ENCODE measurements around the gene PARP8. TPM values are rescaled to one million over a fixed set of nuclear protein-coding genes. Genes with fewer than 3 reads are reported as not detected.
A peak's percentile ranks its signal among the peaks of the same experiment; 100 is the strongest.

Gene PARP8
- total and polyA plus RNA-seq, 3 experiments from 2014 or later, result 55.4 to 142 (median 58.4) TPM

DNA sequence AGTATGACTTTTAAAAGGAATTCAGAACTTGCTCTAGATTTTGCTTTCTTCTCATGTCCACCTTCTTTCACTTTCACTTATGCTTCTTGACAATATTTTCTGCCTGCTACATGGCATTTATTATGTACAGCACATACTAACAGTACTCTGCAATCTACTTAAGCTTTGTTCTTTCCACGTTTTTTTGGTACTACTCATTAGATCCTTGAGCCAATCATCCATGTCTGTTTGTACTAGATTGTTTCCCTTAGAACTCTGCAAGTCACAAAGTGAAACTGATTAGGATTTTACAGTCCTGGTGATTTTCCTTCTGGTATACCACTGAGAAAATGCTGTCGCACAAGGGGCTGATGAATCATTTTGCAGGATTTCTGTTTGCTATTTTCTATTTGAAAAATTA lies 78.3 kb downstream of the PARP8 start:
- no peaks in the 10 kb centered on the region for H3K27me3 Mint-ChIP-seq
- Histone ChIP-seq H3K4me1 (ENCODE audit: insufficient read depth, low read length) (peaks cover 58% of the 10 kb centered on the region), H3K27ac (ENCODE audit: low read depth, low read length) (no peak overlapping the region), H3K27me3 (ENCODE audit: insufficient read depth, low read length, poor library complexity, severe bottlenecking) (no peaks in the 10 kb centered on the region), H3K36me3 (ENCODE audit: insufficient read depth, low read length) (no peaks in the 10 kb centered on the region), H3K9me3 (ENCODE audit: low read length) (no peaks in the 10 kb centered on the region), H3K4me3 (ENCODE audit: low read length) (peak overlapping the region; percentile 42)
- peaks cover 77 to 98% (median 93%) of the 10 kb centered on the region in 3 donors for H3K4me1 Mint-ChIP-seq
- ChIA-PET CTCF (interaction anchor here (1.6 kb wide), 1 partner anchor 304 kb away, joined by 8 read pairs; no protein-coding TSS in a partner anchor), POLR2A (no interaction called here)
- H3K36me3 Mint-ChIP-seq, result peaks cover 5 to 34% (median 7%) of the 10 kb centered on the region in 3 donors
- H3K27ac Mint-ChIP-seq, result peak overlapping the region; percentile 20 to 99 (median 90)
- peak overlapping the region; percentile 74 to 90 (median 85) for H3K4me3 Mint-ChIP-seq
- DNase-seq, result peak in 2 of 5 donors; percentile 17 to 49
- H3K9me3 Mint-ChIP-seq, result peaks cover 0 to 3% (median 0%) of the 10 kb centered on the region in 5 donors

- Mint-ChIP-seq H3K36me3 (peaks cover under 1 to 33% (median 3%) of the 10 kb centered on the region in 3 donors), H3K27ac (peak overlapping the region; percentile 49 to 99 (median 90)), H3K9me3 (peaks cover 0 to 3% (median 0%) of the 10 kb centered on the region in 5 donors), H3K4me1 (peaks cover 78 to 99% (median 94%) of the 10 kb centered on the region in 3 donors), H3K4me3 (peak overlapping the region; percentile 74 to 90 (median 85)), H3K27me3 (no peaks in the 10 kb centered on the region)
- peak overlapping the region; percentile 42 for H3K4me3 ChIP-seq (ENCODE audit: low read length)
- H3K36me3 ChIP-seq (ENCODE audit: insufficient read depth, low read length), result no peaks in the 10 kb centered on the region
- H3K4me1 ChIP-seq (ENCODE audit: insufficient read depth, low read length), result peaks cover 64% of the 10 kb centered on the region
- ChIA-PET POLR2A (no interaction called here), CTCF (interaction anchor here (1.6 kb wide), 1 partner anchor 305 kb away, joined by 8 read pairs; no protein-coding TSS in a partner anchor)
- H3K27me3 ChIP-seq (ENCODE audit: insufficient read depth, low read length, poor library complexity, severe bottlenecking), result no peaks in the 10 kb centered on the region
- H3K27ac ChIP-seq (ENCODE audit: low read depth, low read length), result no peak overlapping the region
- DNase-seq, result no peak
- no peaks in the 10 kb centered on the region for H3K9me3 ChIP-seq (ENCODE audit: low read length)
Measured at GRCh38 chr5:50745221-50745910, 78.9 kb downstream of the PARP8 start.

DNA sequence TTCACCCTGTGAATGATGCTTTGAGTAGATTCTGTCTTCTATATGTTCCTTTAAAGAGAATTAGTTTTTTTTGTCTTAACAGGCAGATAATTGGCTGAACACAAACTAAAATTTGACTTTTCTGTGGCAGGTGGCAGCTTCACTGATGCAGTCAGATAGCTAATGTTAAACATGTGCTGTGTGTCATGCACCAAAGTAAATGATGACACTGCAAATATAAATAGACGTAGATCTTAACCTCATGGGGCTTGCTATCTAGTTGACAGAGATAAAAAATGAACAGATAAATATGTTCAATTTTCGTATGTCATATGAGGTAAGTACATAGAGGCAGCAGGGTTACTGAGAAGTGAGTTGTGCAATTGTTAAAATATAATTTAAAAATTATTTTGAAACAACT lies 82.7 kb downstream of the PARP8 start:
- DNase-seq, result no peak
- Histone ChIP-seq H3K27ac (ENCODE audit: low read depth, low read length) (no peak overlapping the region), H3K36me3 (ENCODE audit: insufficient read depth, low read length) (no peaks in the 10 kb centered on the region), H3K4me3 (ENCODE audit: low read length) (no peak overlapping the region), H3K27me3 (ENCODE audit: insufficient read depth, low read length, poor library complexity, severe bottlenecking) (no peaks in the 10 kb centered on the region), H3K4me1 (ENCODE audit: insufficient read depth, low read length) (peaks cover 55% of the 10 kb centered on the region), H3K9me3 (ENCODE audit: low read length) (no peaks in the 10 kb centered on the region)
- H3K4me1 Mint-ChIP-seq, result peaks cover 76 to 92% (median 91%) of the 10 kb centered on the region in 3 donors
- H3K27me3 Mint-ChIP-seq, result no peaks in the 10 kb centered on the region
- POLR2A ChIA-PET, result no interaction called here
- H3K9me3 Mint-ChIP-seq, result peaks cover 0 to 3% (median 0%) of the 10 kb centered on the region in 5 donors
- H3K27ac Mint-ChIP-seq, result peak overlapping the region in 7 of 8 donors; percentile 57 to 90 (median 78)
- H3K4me3 Mint-ChIP-seq, result peak overlapping the region; percentile 13 to 54 (median 23)
- peaks cover 0 to 39% (median 7%) of the 10 kb centered on the region in 3 donors for H3K36me3 Mint-ChIP-seq
- CTCF ChIA-PET, result interaction anchor here (2.1 kb wide), 1 partner anchor 193 kb away, joined by 6 read pairs; no protein-coding TSS in a partner anchor

DNA sequence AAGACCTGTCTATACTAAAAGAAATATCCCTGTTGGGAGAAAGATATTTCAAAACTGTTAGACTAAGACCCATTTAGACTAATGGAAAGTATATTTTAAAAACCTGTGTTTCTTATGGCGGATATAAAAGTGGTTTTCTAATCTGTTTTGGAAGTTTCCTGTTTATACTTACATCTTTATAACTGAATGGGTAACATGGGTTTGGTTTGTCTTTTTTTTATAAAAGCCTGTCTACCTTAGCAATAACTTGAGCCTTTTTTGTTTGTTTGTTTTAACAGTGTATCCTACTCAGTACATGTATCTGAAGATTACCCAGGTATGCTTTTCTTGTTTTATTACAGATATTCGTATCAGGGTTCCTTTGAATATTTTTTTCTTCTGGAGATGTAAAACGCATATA lies 83.4 kb downstream of the PARP8 start:
- Histone ChIP-seq H3K4me1 (ENCODE audit: insufficient read depth, low read length) (peaks cover 53% of the 10 kb centered on the region), H3K27me3 (ENCODE audit: insufficient read depth, low read length, poor library complexity, severe bottlenecking) (no peaks in the 10 kb centered on the region), H3K27ac (ENCODE audit: low read depth, low read length) (no peak overlapping the region), H3K36me3 (ENCODE audit: insufficient read depth, low read length) (no peaks in the 10 kb centered on the region), H3K9me3 (ENCODE audit: low read length) (no peaks in the 10 kb centered on the region), H3K4me3 (ENCODE audit: low read length) (peak overlapping the region; percentile 1)
- Mint-ChIP-seq H3K9me3 (peaks cover 0 to 4% (median 1%) of the 10 kb centered on the region in 5 donors), H3K4me3 (peak overlapping the region; percentile 52 to 84 (median 77)), H3K36me3 (peaks cover 2 to 42% (median 7%) of the 10 kb centered on the region in 3 donors), H3K27me3 (no peaks in the 10 kb centered on the region), H3K4me1 (peaks cover 69 to 86% (median 85%) of the 10 kb centered on the region in 3 donors), H3K27ac (peak overlapping the region; percentile 81 to 91 (median 88))
- ChIA-PET CTCF (interaction anchor here (0.7 to 2.1 kb wide), 3 partner anchors 81 to 194 kb away, joined by 3 to 6 read pairs (median 4); no protein-coding TSS in a partner anchor), POLR2A (no interaction called here)
- peak in 1 of 5 donors; percentile 45 for DNase-seq

GRCh38 chr5:50751064-50751657 lies 84.7 kb downstream of the PARP8 start:
- Histone ChIP-seq H3K4me1 (ENCODE audit: insufficient read depth, low read length) (peaks cover 41% of the 10 kb centered on the region), H3K27me3 (ENCODE audit: insufficient read depth, low read length, poor library complexity, severe bottlenecking) (no peaks in the 10 kb centered on the region), H3K4me3 (ENCODE audit: low read length) (no peak overlapping the region), H3K27ac (ENCODE audit: low read depth, low read length) (no peak overlapping the region), H3K9me3 (ENCODE audit: low read length) (no peaks in the 10 kb centered on the region), H3K36me3 (ENCODE audit: insufficient read depth, low read length) (no peaks in the 10 kb centered on the region)
- peaks cover 66 to 88% (median 86%) of the 10 kb centered on the region in 3 donors for H3K4me1 Mint-ChIP-seq
- H3K27ac Mint-ChIP-seq, result peak overlapping the region; percentile 11 to 91 (median 87)
- peaks cover 0 to 8% (median 4%) of the 10 kb centered on the region in 5 donors for H3K9me3 Mint-ChIP-seq
- peak overlapping the region; percentile 60 to 84 (median 75) for H3K4me3 Mint-ChIP-seq
- H3K27me3 Mint-ChIP-seq, result no peaks in the 10 kb centered on the region
- ChIA-PET POLR2A (interaction anchor here (0.6 to 0.9 kb wide), 2 partner anchors 160 to 170 kb away, joined by 3 to 4 read pairs; no protein-coding TSS in a partner anchor), CTCF (interaction anchor here (1.2 to 2.1 kb wide), 6 partner anchors 82 to 310 kb away, joined by 3 to 6 read pairs (median 3); partner anchors contain the start of gene EMB)
- H3K36me3 Mint-ChIP-seq, result peaks cover 8 to 44% (median 9%) of the 10 kb centered on the region in 3 donors
- peak in 4 of 5 donors; percentile 25 to 66 (median 64) for DNase-seq

GRCh38 chr5:50752800-50753199 lies 86.4 kb downstream of the PARP8 start:
- H3K36me3 ChIP-seq (ENCODE audit: insufficient read depth, low read length), result no peaks in the 10 kb centered on the region
- H3K4me1 ChIP-seq (ENCODE audit: insufficient read depth, low read length), result peaks cover 37% of the 10 kb centered on the region
- no peaks in the 10 kb centered on the region for H3K27me3 ChIP-seq (ENCODE audit: insufficient read depth, low read length, poor library complexity, severe bottlenecking)
- Mint-ChIP-seq H3K27me3 (no peaks in the 10 kb centered on the region), H3K9me3 (peaks cover 0 to 8% (median 4%) of the 10 kb centered on the region in 5 donors), H3K27ac (peak overlapping the region in 5 of 8 donors; percentile 39 to 85 (median 72)), H3K4me3 (no peak overlapping the region), H3K4me1 (peaks cover 68 to 88% (median 86%) of the 10 kb centered on the region in 3 donors), H3K36me3 (peaks cover 9 to 52% (median 11%) of the 10 kb centered on the region in 3 donors)
- CTCF ChIA-PET, result no interaction called here
- no peak for DNase-seq
- POLR2A ChIA-PET, result no interaction called here
- H3K9me3 ChIP-seq (ENCODE audit: low read length), result no peaks in the 10 kb centered on the region
- H3K4me3 ChIP-seq (ENCODE audit: low read length), result no peak overlapping the region
- no peak overlapping the region for H3K27ac ChIP-seq (ENCODE audit: low read depth, low read length)

GRCh38 chr5:50759526-50760270 lies 93.3 kb downstream of the PARP8 start:
- H3K4me3 Mint-ChIP-seq, result no peak overlapping the region
- H3K27me3 Mint-ChIP-seq, result no peaks in the 10 kb centered on the region
- peaks cover 0 to 6% (median 2%) of the 10 kb centered on the region in 5 donors for H3K9me3 Mint-ChIP-seq
- H3K27ac Mint-ChIP-seq, result peak overlapping the region in 1 of 8 donors; percentile 32
- ChIA-PET CTCF (interaction anchor here (1.4 kb wide), 1 partner anchor 19 kb away, joined by 3 read pairs; no protein-coding TSS in a partner anchor), POLR2A (no interaction called here)
- Histone ChIP-seq H3K27ac (ENCODE audit: low read depth, low read length) (no peak overlapping the region), H3K4me3 (ENCODE audit: low read length) (no peak overlapping the region), H3K36me3 (ENCODE audit: insufficient read depth, low read length) (peaks cover 18% of the 10 kb centered on the region), H3K27me3 (ENCODE audit: insufficient read depth, low read length, poor library complexity, severe bottlenecking) (no peaks in the 10 kb centered on the region), H3K4me1 (ENCODE audit: insufficient read depth, low read length) (peaks cover 4% of the 10 kb centered on the region), H3K9me3 (ENCODE audit: low read length) (no peaks in the 10 kb centered on the region)
- no peak for DNase-seq
- peaks cover 68 to 92% (median 86%) of the 10 kb centered on the region in 3 donors for H3K4me1 Mint-ChIP-seq
- peaks cover 26 to 87% (median 27%) of the 10 kb centered on the region in 3 donors for H3K36me3 Mint-ChIP-seq
